ENCODE results near the gene CHAD.

- TF ChIP-seq CTCF (IDR thresholded peaks at IDR 0.05) (peak; percentile 24 to 53 (median 42)), POLR2A (IDR thresholded peaks at IDR 0.05) (no peak)
Measured at GRCh38 chr17:50479522-50480141, 11.0 kb upstream of the CHAD start.

Measured in testis (tissue), 2 donors.